ENCODE data around the gene TGM6. TPM values are rescaled to one million over a fixed set of nuclear protein-coding genes. Genes with fewer than 3 reads are reported as not detected.

TGM6 gene
- total RNA-seq, 1 donor from 2014 or later, result 1.0 TPM

Small RNA genes within 50 kb of the gene (small RNA-seq; reads per million reads assigned to genes)
- not detected for gene RF00019 (ENCODE audit: low replicate concordance)

Other genes with a start within 250 kb of the TGM6 start
- 14.5 TPM for gene TGM3, start 84.9 kb upstream of the TGM6 start, total RNA-seq
- 101 TPM for gene SNRPB, start 89.9 kb downstream of the TGM6 start, total RNA-seq
- 21.8 TPM for gene ZNF343, start 128.0 kb downstream of the TGM6 start, total RNA-seq
- gene TMC2, start 155.7 kb downstream of the TGM6 start, total RNA-seq, result not detected